Fibroblast of gingiva (primary cell): ENCODE results near the gene BLM.
"Not testable (repeated sequence)": the region's sequence is repeated elsewhere in the genome, so short reads cannot be mapped to it uniquely, and the experiment has no call there.

Source experiments
- DNase-seq: peaks from one replicate; pipeline ENCODE4 v3.0.0-alpha.2; 2011; ENCODE audit warnings: low read depth

Gene BLM

GRCh38 chr15:90716976-90717821 is at the start of gene BLM:
Gene BLM (plus strand): TSS chr15:90717346. CDS start chr15:90747393, 30,047 bp downstream.
- DNase-seq = peak; percentile 97

- DNase-seq = not testable (repeated sequence)
These were observed 49.3 kb upstream of the BLM start for GRCh38 chr15:90667755-90668345.

GRCh38 chr15:90670631-90671030 is 46.5 kb upstream of the BLM start:
- not testable (repeated sequence) for DNase-seq

- no peak for DNase-seq
These were observed 45.9 kb upstream of the BLM start for GRCh38 chr15:90671216-90671615.

- DNase-seq = not testable (repeated sequence)
These were observed 43.8 kb upstream of the BLM start for GRCh38 chr15:90673357-90673756.

- DNase-seq = no peak
These were observed 42.7 kb upstream of the BLM start for GRCh38 chr15:90674476-90674875.

GRCh38 chr15:90675464-90675863 is 41.7 kb upstream of the BLM start:
- DNase-seq = no peak

GRCh38 chr15:90677807-90678790 is 39.0 kb upstream of the BLM start:
- DNase-seq = no peak

GRCh38 chr15:90679959-90680358 is 37.2 kb upstream of the BLM start:
- peak; percentile 66 for DNase-seq

- DNase-seq = peak; percentile 93
These were observed 36.7 kb upstream of the BLM start for GRCh38 chr15:90680371-90680935.

- no peak for DNase-seq
These were observed 36.1 kb upstream of the BLM start for GRCh38 chr15:90681056-90681455.

- DNase-seq = peak; percentile 86
These were observed 35.7 kb upstream of the BLM start for GRCh38 chr15:90681480-90681879.

GRCh38 chr15:90683371-90683770 is 33.8 kb upstream of the BLM start:
- no peak for DNase-seq

- DNase-seq = no peak
These were observed 33.3 kb upstream of the BLM start for GRCh38 chr15:90683876-90684275.

GRCh38 chr15:90684281-90684680 is 32.9 kb upstream of the BLM start:
- no peak for DNase-seq

GRCh38 chr15:90685591-90686434 is 31.3 kb upstream of the BLM start:
- no peak for DNase-seq

- DNase-seq = no peak
These were observed 30.5 kb upstream of the BLM start for GRCh38 chr15:90686435-90687218.

- not testable (repeated sequence) for DNase-seq
These were observed 27.7 kb upstream of the BLM start for GRCh38 chr15:90689326-90689961.

- no peak for DNase-seq
These were observed 26.6 kb upstream of the BLM start for GRCh38 chr15:90690585-90690984.

- DNase-seq = no peak
These were observed 25.8 kb upstream of the BLM start for GRCh38 chr15:90691369-90691768.
